Sigmoid colon (tissue), 4 donors: Measurements from ENCODE around the gene DHH.

Source experiments
- EP300 ChIP-seq, 4 donors: sonication (generic); formaldehyde crosslinking; IDR thresholded peaks; one replicate each; pipeline ENCODE4 v1.6.1; 2017; ENCODE audit warnings: antibody characterized with exemption in 4 of 4
- POLR2A ChIP-seq, 2 donors: fragments of 450-650 bp; IDR thresholded peaks; one replicate each; pipeline ENCODE4 v1.6.1; 2016; ENCODE audit warnings: antibody characterized with exemption in 2 of 2, mild to moderate bottlenecking in 2 of 2, moderate library complexity in 2 of 2

- TF ChIP-seq POLR2A (IDR thresholded peaks at IDR 0.05): no peak
- TF ChIP-seq EP300 (IDR thresholded peaks at IDR 0.05): no peak
Measured at GRCh38 chr12:49105504-49106084, 11.0 kb upstream of the DHH start.
